ENCODE results near the gene ZNF691.

DNA sequence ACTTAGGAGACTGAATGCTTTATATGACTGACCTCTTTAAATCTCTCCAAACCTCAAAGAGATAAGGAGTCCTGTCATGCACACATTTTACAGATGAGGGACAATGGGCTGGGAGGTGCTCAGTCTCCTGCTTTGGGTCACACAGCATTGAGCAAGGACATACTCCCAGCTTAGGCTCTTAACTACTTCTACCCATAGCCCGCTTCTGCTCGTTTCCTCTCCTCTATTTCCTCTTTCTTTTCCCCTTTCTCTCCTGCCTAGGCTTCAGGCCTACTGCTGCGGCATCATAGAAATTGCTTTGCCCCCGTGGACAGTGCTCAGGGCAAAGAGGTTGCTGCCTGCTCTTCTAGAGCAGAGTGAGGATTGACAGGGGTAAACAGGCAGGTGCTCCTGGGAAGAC is 12.4 kb upstream of the ZNF691 start:
- TF ChIP-seq, protein P1, sequence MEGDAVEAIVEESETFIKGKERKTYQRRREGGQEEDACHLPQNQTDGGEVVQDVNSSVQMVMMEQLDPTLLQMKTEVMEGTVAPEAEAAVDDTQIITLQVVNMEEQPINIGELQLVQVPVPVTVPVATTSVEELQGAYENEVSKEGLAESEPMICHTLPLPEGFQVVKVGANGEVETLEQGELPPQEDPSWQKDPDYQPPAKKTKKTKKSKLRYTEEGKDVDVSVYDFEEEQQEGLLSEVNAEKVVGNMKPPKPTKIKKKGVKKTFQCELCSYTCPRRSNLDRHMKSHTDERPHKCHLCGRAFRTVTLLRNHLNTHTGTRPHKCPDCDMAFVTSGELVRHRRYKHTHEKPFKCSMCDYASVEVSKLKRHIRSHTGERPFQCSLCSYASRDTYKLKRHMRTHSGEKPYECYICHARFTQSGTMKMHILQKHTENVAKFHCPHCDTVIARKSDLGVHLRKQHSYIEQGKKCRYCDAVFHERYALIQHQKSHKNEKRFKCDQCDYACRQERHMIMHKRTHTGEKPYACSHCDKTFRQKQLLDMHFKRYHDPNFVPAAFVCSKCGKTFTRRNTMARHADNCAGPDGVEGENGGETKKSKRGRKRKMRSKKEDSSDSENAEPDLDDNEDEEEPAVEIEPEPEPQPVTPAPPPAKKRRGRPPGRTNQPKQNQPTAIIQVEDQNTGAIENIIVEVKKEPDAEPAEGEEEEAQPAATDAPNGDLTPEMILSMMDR (IDR thresholded peaks at IDR 0.05; ENCODE audit: low read length), result no peak
- TF ChIP-seq EZH2 (IDR thresholded peaks at IDR 0.05; ENCODE audit: borderline replicate concordance, low read length), result no peak

All from OCI-LY1 (cell line).